Measurements from ENCODE around the gene WDR45. TPM values are rescaled to one million over a fixed set of nuclear protein-coding genes. Genes with fewer than 3 reads are reported as not detected.

Gene WDR45
- total RNA-seq, 4 donors from 2014 or later, result 68.1 to 77.9 (median 72.7) TPM

DNA sequence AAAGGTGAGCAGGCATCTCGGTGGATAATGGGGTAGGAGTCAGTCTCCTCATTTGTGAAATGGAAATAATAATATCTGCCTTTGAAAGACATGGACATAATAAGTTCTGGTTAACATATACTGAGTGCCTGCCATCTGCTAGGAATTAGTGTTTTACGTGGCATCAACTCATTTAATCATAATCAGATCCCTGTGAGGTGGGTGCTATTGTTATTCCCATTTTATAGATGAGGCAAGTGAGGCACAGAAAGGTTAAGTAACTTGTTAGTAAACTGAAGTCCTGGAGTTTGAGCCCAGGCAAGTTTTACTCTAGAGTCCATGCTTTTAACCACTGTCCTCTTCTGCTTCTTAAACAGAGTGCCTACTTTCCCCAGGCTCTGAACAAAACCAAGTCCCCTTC lies 13.4 kb downstream of the WDR45 start:
- TF ChIP-seq POLR2A (IDR thresholded peaks at IDR 0.05; ENCODE audit: low read depth) (no peak), POLR2AphosphoS5 (IDR thresholded peaks at IDR 0.05) (no peak), EP300 (IDR thresholded peaks at IDR 0.05) (no peak)
- TF ChIP-seq, protein P1, sequence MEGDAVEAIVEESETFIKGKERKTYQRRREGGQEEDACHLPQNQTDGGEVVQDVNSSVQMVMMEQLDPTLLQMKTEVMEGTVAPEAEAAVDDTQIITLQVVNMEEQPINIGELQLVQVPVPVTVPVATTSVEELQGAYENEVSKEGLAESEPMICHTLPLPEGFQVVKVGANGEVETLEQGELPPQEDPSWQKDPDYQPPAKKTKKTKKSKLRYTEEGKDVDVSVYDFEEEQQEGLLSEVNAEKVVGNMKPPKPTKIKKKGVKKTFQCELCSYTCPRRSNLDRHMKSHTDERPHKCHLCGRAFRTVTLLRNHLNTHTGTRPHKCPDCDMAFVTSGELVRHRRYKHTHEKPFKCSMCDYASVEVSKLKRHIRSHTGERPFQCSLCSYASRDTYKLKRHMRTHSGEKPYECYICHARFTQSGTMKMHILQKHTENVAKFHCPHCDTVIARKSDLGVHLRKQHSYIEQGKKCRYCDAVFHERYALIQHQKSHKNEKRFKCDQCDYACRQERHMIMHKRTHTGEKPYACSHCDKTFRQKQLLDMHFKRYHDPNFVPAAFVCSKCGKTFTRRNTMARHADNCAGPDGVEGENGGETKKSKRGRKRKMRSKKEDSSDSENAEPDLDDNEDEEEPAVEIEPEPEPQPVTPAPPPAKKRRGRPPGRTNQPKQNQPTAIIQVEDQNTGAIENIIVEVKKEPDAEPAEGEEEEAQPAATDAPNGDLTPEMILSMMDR (IDR thresholded peaks at IDR 0.05), result no peak
- peaks cover 0 to 41% (median 22%) of the 10 kb centered on the region in 4 donors for H3K36me3 ChIP-seq
- H3K4me1 ChIP-seq, result no peaks in the 10 kb centered on the region
- no peak overlapping the region for H3K27ac ChIP-seq (replicated peaks in 1 of 4)
- no peak overlapping the region for H3K4me3 ChIP-seq
- H3K27me3 ChIP-seq, result no peaks in the 10 kb centered on the region
- DNase-seq (ENCODE audit: extremely low spot score), result no peak
- 64% methylated on average over 2 of the region's 2 CpGs for WGBS
- H3K9me3 ChIP-seq, result no peaks in the 10 kb centered on the region
- intact Hi-C loops (cut with DNase I), result no loop called here

DNA sequence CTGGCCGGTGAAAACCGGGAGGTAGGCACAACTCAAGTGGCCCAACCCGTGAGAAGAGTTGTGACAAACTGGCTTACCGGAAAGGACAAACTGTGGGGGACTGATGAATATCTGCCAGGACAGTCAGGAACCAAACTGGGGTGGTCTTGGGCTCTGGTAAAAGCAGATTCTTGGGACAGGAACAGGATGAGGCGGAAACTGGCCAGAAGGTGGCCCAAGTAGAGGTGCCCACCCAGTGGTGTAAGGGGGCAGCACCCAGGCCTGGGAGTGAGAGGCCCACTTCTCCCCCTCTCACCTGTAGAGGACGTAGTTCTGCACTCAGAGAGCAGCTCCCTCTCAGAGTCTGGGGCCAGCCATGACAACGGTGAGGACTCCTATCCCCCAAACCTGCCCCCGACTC lies 15.0 kb downstream of the WDR45 start:
- no peaks in the 10 kb centered on the region for H3K4me1 ChIP-seq
- WGBS, result 83% methylated on average over 8 of the region's 8 CpGs
- no peaks in the 10 kb centered on the region for H3K9me3 ChIP-seq
- H3K36me3 ChIP-seq, result peaks cover 0 to 41% (median 22%) of the 10 kb centered on the region in 4 donors
- intact Hi-C loops (cut with DNase I), result no loop called here
- H3K27me3 ChIP-seq, result no peaks in the 10 kb centered on the region
- H3K27ac ChIP-seq (replicated peaks in 1 of 4), result no peak overlapping the region
- H3K4me3 ChIP-seq, result no peak overlapping the region
- TF ChIP-seq, protein P1 (IDR thresholded peaks at IDR 0.05), result no peak
- TF ChIP-seq EP300 (IDR thresholded peaks at IDR 0.05) (no peak), POLR2AphosphoS5 (IDR thresholded peaks at IDR 0.05) (no peak), POLR2A (IDR thresholded peaks at IDR 0.05; ENCODE audit: low read depth) (no peak)
- DNase-seq (ENCODE audit: extremely low spot score), result no peak

DNA sequence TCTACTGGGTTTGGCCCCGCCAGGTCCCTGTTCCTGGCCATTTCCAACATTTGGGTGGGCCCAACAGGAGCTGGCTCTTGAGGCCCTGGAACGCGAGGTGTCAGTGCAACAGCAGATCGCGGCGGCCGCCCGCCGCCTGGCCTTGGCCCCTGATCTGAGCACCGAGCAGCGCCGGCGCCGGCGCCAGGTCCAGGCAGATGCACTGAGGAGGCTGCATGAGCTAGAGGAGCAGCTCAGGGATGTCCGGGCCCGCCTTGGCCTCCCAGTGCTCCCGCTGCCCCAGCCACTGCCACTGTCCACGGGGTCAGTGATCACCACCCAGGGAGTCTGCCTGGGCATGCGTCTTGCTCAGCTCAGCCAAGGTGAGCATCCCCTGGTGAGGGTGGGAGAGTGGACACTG lies 15.4 kb downstream of the WDR45 start:
- H3K4me3 ChIP-seq, result no peak overlapping the region
- no peaks in the 10 kb centered on the region for H3K9me3 ChIP-seq
- peaks cover 0 to 41% (median 22%) of the 10 kb centered on the region in 4 donors for H3K36me3 ChIP-seq
- TF ChIP-seq EP300 (IDR thresholded peaks at IDR 0.05), result no peak
- TF ChIP-seq, protein P1 (IDR thresholded peaks at IDR 0.05), result no peak
- no peak for TF ChIP-seq POLR2A (IDR thresholded peaks at IDR 0.05; ENCODE audit: low read depth)
- TF ChIP-seq POLR2AphosphoS5 (IDR thresholded peaks at IDR 0.05), result no peak
- H3K27ac ChIP-seq (replicated peaks in 1 of 4), result no peak overlapping the region
- H3K4me1 ChIP-seq, result peaks cover 0 to 2% (median 0%) of the 10 kb centered on the region in 4 donors
- WGBS, result 84% methylated on average over 11 of the region's 20 CpGs
- no peaks in the 10 kb centered on the region for H3K27me3 ChIP-seq
- no peak for DNase-seq (ENCODE audit: extremely low spot score)
- intact Hi-C loops (cut with DNase I), result no loop called here

DNA sequence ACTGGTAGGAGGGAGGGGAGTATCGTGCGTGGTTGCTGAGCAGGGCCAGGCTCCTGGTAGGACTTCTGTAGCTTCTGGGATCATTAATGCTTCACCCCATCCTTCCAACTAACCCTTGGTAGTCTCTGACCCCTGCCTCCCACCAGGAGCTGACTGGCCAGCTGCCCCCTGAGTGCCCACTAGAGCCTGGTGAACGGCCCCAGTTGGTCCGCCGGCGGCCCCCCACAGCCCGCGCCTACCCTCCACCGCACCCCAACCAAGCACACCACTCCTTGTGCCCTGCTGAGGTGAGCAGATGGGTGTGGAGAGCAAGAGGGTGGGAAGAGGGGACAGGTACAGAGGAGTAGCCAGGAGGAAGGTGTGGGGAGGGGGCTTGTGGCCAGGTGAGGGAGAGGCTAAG lies 16.0 kb downstream of the WDR45 start:
- WGBS, result 91% methylated on average over 9 of the region's 9 CpGs
- Histone ChIP-seq H3K4me1 (peaks cover 0 to 8% (median 5%) of the 10 kb centered on the region in 4 donors), H3K4me3 (no peak overlapping the region), H3K27me3 (no peaks in the 10 kb centered on the region), H3K36me3 (peaks cover 0 to 41% (median 22%) of the 10 kb centered on the region in 4 donors), H3K9me3 (no peaks in the 10 kb centered on the region), H3K27ac (replicated peaks in 1 of 4) (no peak overlapping the region)
- no peak for TF ChIP-seq POLR2A (IDR thresholded peaks at IDR 0.05; ENCODE audit: low read depth)
- TF ChIP-seq EP300 (IDR thresholded peaks at IDR 0.05), result no peak
- TF ChIP-seq, protein P1 (IDR thresholded peaks at IDR 0.05), result no peak
- no peak for TF ChIP-seq POLR2AphosphoS5 (IDR thresholded peaks at IDR 0.05)
- DNase-seq (ENCODE audit: extremely low spot score), result no peak
- intact Hi-C loops (cut with DNase I), result no loop called here

DNA sequence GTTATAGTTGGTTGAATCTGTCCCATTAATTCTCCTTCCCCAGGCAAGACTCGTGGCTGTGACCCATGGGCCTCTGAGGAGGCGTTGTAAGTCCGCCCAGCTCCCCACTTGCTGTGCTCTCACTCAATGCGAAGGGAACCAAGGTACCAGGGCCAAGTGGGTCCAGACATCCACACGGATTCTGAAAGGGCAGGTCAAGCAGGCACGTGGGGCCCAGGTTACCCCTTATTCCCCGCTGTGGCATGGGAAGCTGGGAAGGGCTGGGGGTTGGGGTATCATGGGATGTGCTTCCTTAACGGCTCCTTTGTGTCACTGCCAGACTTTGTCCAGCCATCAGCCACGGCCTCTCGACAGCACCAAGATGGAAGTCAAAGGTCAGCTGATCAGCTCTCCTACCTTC lies 17.8 kb downstream of the WDR45 start:
- DNase-seq (ENCODE audit: extremely low spot score), result no peak
- TF ChIP-seq, protein P1 (IDR thresholded peaks at IDR 0.05), result no peak
- no peak for TF ChIP-seq POLR2A (IDR thresholded peaks at IDR 0.05; ENCODE audit: low read depth)
- H3K9me3 ChIP-seq, result no peaks in the 10 kb centered on the region
- H3K36me3 ChIP-seq, result peaks cover 0 to 32% (median 14%) of the 10 kb centered on the region in 4 donors
- intact Hi-C loops (cut with DNase I), result no loop called here
- no peak overlapping the region for H3K4me3 ChIP-seq
- 84% methylated on average over 8 of the region's 10 CpGs for WGBS
- no peak overlapping the region for H3K27ac ChIP-seq (replicated peaks in 1 of 4)
- H3K27me3 ChIP-seq, result no peaks in the 10 kb centered on the region
- H3K4me1 ChIP-seq, result peaks cover 0 to 8% (median 7%) of the 10 kb centered on the region in 4 donors
